Measurements from ENCODE around the gene NDUFC1. TPM values are rescaled to one million over a fixed set of nuclear protein-coding genes. Genes with fewer than 3 reads are reported as not detected.
A peak's percentile ranks its signal among the peaks of the same experiment; 100 is the strongest.

Gene NDUFC1
- total and polyA plus RNA-seq, 4 donors = 12.4 to 192 (median 50.8) TPM

- Histone ChIP-seq H3K36me3 (ENCODE audit: control insufficient read depth in 4 of 4, insufficient read depth in 3 of 4, low read depth in 1 of 4, low read length in 3 of 4) (no peaks in the 10 kb centered on the region), H3K4me1 (ENCODE audit: control insufficient read depth in 4 of 4, insufficient read depth in 4 of 4, low read length in 3 of 4) (peaks cover 0 to 33% (median 26%) of the 10 kb centered on the region in 4 donors), H3K9ac (ENCODE audit: low read depth in 1 of 2, low read length in 2 of 2) (peak overlapping the region; percentile 100), H3K27ac (ENCODE audit: low read depth in 1 of 2, low read length in 2 of 2) (peak overlapping the region; percentile 94 to 99), H3K27me3 (ENCODE audit: control insufficient read depth in 4 of 4, insufficient read depth in 4 of 4, low read length in 3 of 4) (no peaks in the 10 kb centered on the region), H3K9me3 (ENCODE audit: control insufficient read depth in 4 of 4, low read length in 3 of 4) (no peaks in the 10 kb centered on the region), H3K4me3 (ENCODE audit: low read depth in 1 of 3, low read length in 3 of 3) (peak overlapping the region; percentile 90 to 99 (median 96))
- no peak for DNase-seq (ENCODE audit: low spot score)
- WGBS = 4% methylated on average over 16 of the region's 16 CpGs
- TF ChIP-seq ZBTB33 (IDR thresholded peaks at IDR 0.05) (no peak), SP1 (IDR thresholded peaks at IDR 0.05) (no peak), JUND (IDR thresholded peaks at IDR 0.05) (no peak), EGR1 (IDR thresholded peaks at IDR 0.05; ENCODE audit: low read depth in 2 of 2) (no peak), FOXA1 (IDR thresholded peaks at IDR 0.05) (no peak), NR2F2 (IDR thresholded peaks at IDR 0.05) (no peak)
Measured at GRCh38 chr4:139300431-139301112, 1.7 kb downstream of the NDUFC1 start.

- H3K4me3 ChIP-seq (ENCODE audit: low read depth in 1 of 3, low read length in 3 of 3) = peak overlapping the region in 2 of 3 donors; percentile 9 to 11
- H3K4me1 ChIP-seq (ENCODE audit: control insufficient read depth in 4 of 4, insufficient read depth in 4 of 4, low read length in 3 of 4) = peaks cover 0 to 33% (median 28%) of the 10 kb centered on the region in 4 donors
- no peak for TF ChIP-seq ATF3 (IDR thresholded peaks at IDR 0.05)
- TF ChIP-seq TAF1 (conservative IDR thresholded peaks at IDR 0.05) = no peak
- TF ChIP-seq MAX (IDR thresholded peaks at IDR 0.05) = no peak
- no peak for TF ChIP-seq YY1 (IDR thresholded peaks at IDR 0.05)
- no peak for TF ChIP-seq ZBTB33 (IDR thresholded peaks at IDR 0.05)
- no peak for TF ChIP-seq GABPA (IDR thresholded peaks at IDR 0.05 in 1 of 2, conservative IDR thresholded peaks at IDR 0.05 in 1 of 2)
- TF ChIP-seq FOXA2 (IDR thresholded peaks at IDR 0.05) = no peak
- TF ChIP-seq JUND (IDR thresholded peaks at IDR 0.05) = no peak
- TF ChIP-seq SP1 (IDR thresholded peaks at IDR 0.05) = no peak
- no peak for TF ChIP-seq RAD21 (IDR thresholded peaks at IDR 0.05)
- TF ChIP-seq RXRA (IDR thresholded peaks at IDR 0.05) = no peak
- TF ChIP-seq NR2F2 (IDR thresholded peaks at IDR 0.05) = no peak
- TF ChIP-seq EGR1 (IDR thresholded peaks at IDR 0.05; ENCODE audit: low read depth in 2 of 2) = no peak
- TF ChIP-seq FOXA1 (IDR thresholded peaks at IDR 0.05) = no peak
- TF ChIP-seq HNF4G (IDR thresholded peaks at IDR 0.05) = no peak
- TF ChIP-seq CTCF (IDR thresholded peaks at IDR 0.05; ENCODE audit: low read depth, low read length, missing input control) = no peak
- no peak for TF ChIP-seq REST (IDR thresholded peaks at IDR 0.05)
- TF ChIP-seq HNF4A (conservative IDR thresholded peaks at IDR 0.05) = no peak
Measured at GRCh38 chr4:139299536-139299935, 2.7 kb downstream of the NDUFC1 start.

More at GRCh38 chr4:139299536-139299935, 2.7 kb downstream of the NDUFC1 start:
- no peaks in the 10 kb centered on the region for H3K36me3 ChIP-seq (ENCODE audit: control insufficient read depth in 4 of 4, insufficient read depth in 3 of 4, low read depth in 1 of 4, low read length in 3 of 4)
- DNase-seq (ENCODE audit: low spot score) = no peak
- H3K9me3 ChIP-seq (ENCODE audit: control insufficient read depth in 4 of 4, low read length in 3 of 4) = no peaks in the 10 kb centered on the region
- H3K9ac ChIP-seq (ENCODE audit: low read depth in 1 of 2, low read length in 2 of 2) = peak overlapping the region in 1 of 2 donors; percentile 63
- no peaks in the 10 kb centered on the region for H3K27me3 ChIP-seq (ENCODE audit: control insufficient read depth in 4 of 4, insufficient read depth in 4 of 4, low read length in 3 of 4)
- peak overlapping the region in 1 of 2 donors; percentile 99 for H3K27ac ChIP-seq (ENCODE audit: low read depth in 1 of 2, low read length in 2 of 2)
- 35% methylated on average over 1 of the region's 1 CpG for WGBS

Data from liver (tissue), 9 donors.